Erythroblast (primary cell): ENCODE measurements around the gene DKKL1.

Experiments
- GATA1 ChIP-seq: IDR thresholded peaks from 2 replicates; pipeline ENCODE4 v1.6.1; 2011; ENCODE audit warnings: low read depth, mild to moderate bottlenecking, control low read depth, low read length, moderate library complexity
- POLR2A ChIP-seq: IDR thresholded peaks from 2 replicates; pipeline ENCODE4 v1.6.1; 2011; ENCODE audit warnings: mild to moderate bottlenecking, low read length

DNA sequence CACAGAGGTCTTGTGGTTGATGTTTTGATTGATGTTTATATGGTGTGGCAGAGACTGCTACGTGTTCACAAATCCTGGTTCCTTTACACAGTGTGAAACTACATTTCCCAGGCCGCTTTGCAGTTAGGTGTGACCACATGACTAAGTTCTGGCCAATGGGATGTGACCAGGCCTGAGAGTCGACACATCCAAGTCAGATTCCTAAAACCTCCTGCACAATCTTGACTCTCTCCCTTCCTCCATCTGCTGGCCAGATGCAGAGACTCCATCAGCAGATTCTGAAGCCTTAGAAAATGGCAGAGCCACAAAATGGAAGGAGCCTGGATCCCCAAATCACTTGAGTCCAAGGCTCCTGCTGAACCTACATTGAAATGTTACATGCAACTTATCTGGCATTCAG is 15.8 kb upstream of the DKKL1 start:
- TF ChIP-seq POLR2A (no peak), GATA1 (no peak)
